ENCODE results near the gene IGSF21.

- TF ChIP-seq GATA3 (IDR thresholded peaks at IDR 0.05; ENCODE audit: low read depth, low read length), result peak; percentile 99
- peak; percentile 100 for TF ChIP-seq GATA2 (IDR thresholded peaks at IDR 0.05; ENCODE audit: low read depth, low read length)
Measured at GRCh38 chr1:18134324-18135046, 26.9 kb downstream of the IGSF21 start.

All from SH-SY5Y (cell line).